HuH-7 (cell line): ENCODE data around the gene PEAR1.
A peak's percentile ranks its signal among the peaks of the same experiment; 100 is the strongest.

ENCODE experiments used
- DNase-seq: peaks from one replicate; pipeline ENCODE4 v3.0.0; 2011; ENCODE audit warnings: low spot score

PEAR1 gene

GRCh38 chr1:156881663-156882062 lies 11.9 kb upstream of the PEAR1 start:
- DNase-seq: no peak

- no peak for DNase-seq
These were observed 11.0 kb upstream of the PEAR1 start for GRCh38 chr1:156882543-156882942.

- DNase-seq: no peak
These were observed 9.6 kb upstream of the PEAR1 start for GRCh38 chr1:156883919-156884318.

GRCh38 chr1:156884560-156885184 lies 8.8 kb upstream of the PEAR1 start:
- DNase-seq: no peak

- no peak for DNase-seq
These were observed 8.2 kb upstream of the PEAR1 start for GRCh38 chr1:156885314-156885713.

GRCh38 chr1:156885880-156886355 lies 7.6 kb upstream of the PEAR1 start:
- no peak for DNase-seq

GRCh38 chr1:156886583-156887281 lies 6.8 kb upstream of the PEAR1 start:
- no peak for DNase-seq

- DNase-seq: no peak
These were observed 6.2 kb upstream of the PEAR1 start for GRCh38 chr1:156887317-156887716.

GRCh38 chr1:156887734-156888133 lies 5.8 kb upstream of the PEAR1 start:
- DNase-seq: no peak

GRCh38 chr1:156889802-156890580 lies 3.5 kb upstream of the PEAR1 start:
- peak; percentile 90 for DNase-seq

- DNase-seq: peak; percentile 97
These were observed 1.1 kb upstream of the PEAR1 start for GRCh38 chr1:156892190-156893047.

- no peak for DNase-seq
These were observed 483 bp downstream of the PEAR1 start for GRCh38 chr1:156894001-156894400.

GRCh38 chr1:156894711-156895454 lies 1.4 kb downstream of the PEAR1 start:
- no peak for DNase-seq

- no peak for DNase-seq
These were observed 1.9 kb downstream of the PEAR1 start for GRCh38 chr1:156895455-156895812.

GRCh38 chr1:156895927-156896326 lies 2.4 kb downstream of the PEAR1 start:
- no peak for DNase-seq

- no peak for DNase-seq
These were observed 3.0 kb downstream of the PEAR1 start for GRCh38 chr1:156896490-156897033.

- DNase-seq: no peak
These were observed 3.7 kb downstream of the PEAR1 start for GRCh38 chr1:156897078-156897825.

- DNase-seq: no peak
These were observed 4.6 kb downstream of the PEAR1 start for GRCh38 chr1:156898161-156898566.

GRCh38 chr1:156898971-156899664 lies 5.6 kb downstream of the PEAR1 start:
- no peak for DNase-seq
